ENCODE data around the gene ZMYND10.

GRCh38 chr3:50372349-50372748, 26.8 kb upstream of the ZMYND10 start:
- TF ChIP-seq CTCF (conservative IDR thresholded peaks at IDR 0.05; ENCODE audit: low read length) (no peak), EZH2phosphoT487 (IDR thresholded peaks at IDR 0.05; ENCODE audit: borderline replicate concordance, low read depth, low read length) (no peak)

All from OCI-LY7 (cell line).